Hematopoietic multipotent progenitor cell treated with erythropoietin and hydrocortisone succinate and interleukin-3 and kit ligand, for 17 days (in vitro differentiated cells): ENCODE results near the gene SERPINE2.
"Not testable (repeated sequence)": the region's sequence is repeated elsewhere in the genome, so short reads cannot be mapped to it uniquely, and the experiment has no call there.

Experiments
- DNase-seq: peaks from one replicate; pipeline ENCODE4 v3.0.0-alpha.2; 2015; ENCODE audit warnings: low spot score

The SERPINE2 gene

GRCh38 chr2:223943135-223943534 lies 96.0 kb downstream of the SERPINE2 start:
- no peak for DNase-seq

GRCh38 chr2:223941579-223942277 lies 97.4 kb downstream of the SERPINE2 start:
- no peak for DNase-seq

GRCh38 chr2:223939438-223939837 lies 99.6 kb downstream of the SERPINE2 start:
- not testable (repeated sequence) for DNase-seq

- DNase-seq = no peak
Observed at GRCh38 chr2:223937535-223937934, 101.6 kb downstream of the SERPINE2 start.

GRCh38 chr2:223936862-223937326 lies 102.2 kb downstream of the SERPINE2 start:
- no peak for DNase-seq

GRCh38 chr2:223935459-223936125 lies 103.5 kb downstream of the SERPINE2 start:
- DNase-seq = no peak

- no peak for DNase-seq
Observed at GRCh38 chr2:223934870-223935269, 104.2 kb downstream of the SERPINE2 start.

GRCh38 chr2:223932816-223933800 lies 106.0 kb downstream of the SERPINE2 start:
- no peak for DNase-seq

- DNase-seq = no peak
Observed at GRCh38 chr2:223930103-223930976, 108.7 kb downstream of the SERPINE2 start.

GRCh38 chr2:223929571-223930102 lies 109.4 kb downstream of the SERPINE2 start:
- DNase-seq = no peak

GRCh38 chr2:223928113-223929006 lies 110.7 kb downstream of the SERPINE2 start:
- DNase-seq = no peak

GRCh38 chr2:223925106-223925505 lies 114.0 kb downstream of the SERPINE2 start:
- DNase-seq = no peak
